HepG2 (cell line): ENCODE data around the gene OLAH. TPM values are rescaled to one million over a fixed set of nuclear protein-coding genes. Genes with fewer than 3 reads are reported as not detected.

Source experiments
- ARNT ChIP-seq: fragments of 450-650 bp; IDR thresholded peaks from 2 replicates; pipeline ENCODE4 v1.6.1; 2017
- ARNTL ChIP-seq: sonication (generic); formaldehyde crosslinking; IDR thresholded peaks from 2 replicates; pipeline ENCODE4 v1.4.0; 2020; ENCODE audit warnings: mild to moderate bottlenecking, missing genetic modification reagents
- ELF1 ChIP-seq: sonication (generic); formaldehyde crosslinking; IDR thresholded peaks from 2 replicates; pipeline ENCODE4 v1.4.0; 2020; ENCODE audit warnings: missing genetic modification reagents
- GTF2F1 ChIP-seq: fragments of 150-350 bp; IDR thresholded peaks from 2 replicates; pipeline ENCODE4 v1.6.1; 2014; ENCODE audit warnings: low read length
- MIER3 ChIP-seq: IDR thresholded peaks from 2 replicates; pipeline ENCODE4 v1.6.1; 2016; ENCODE audit warnings: missing compliant biosample characterization, borderline replicate concordance
- SAFB2 ChIP-seq: sonication (generic); formaldehyde crosslinking; IDR thresholded peaks from 2 replicates; pipeline ENCODE4 v1.5.1; 2020; ENCODE audit warnings: missing genetic modification reagents, low read depth, mild to moderate bottlenecking, borderline replicate concordance
- SMARCC2 ChIP-seq: fragments of 450-650 bp; IDR thresholded peaks from 2 replicates; pipeline ENCODE4 v1.6.1; 2017; ENCODE audit warnings: antibody characterized with exemption, mild to moderate bottlenecking
- SOX6 ChIP-seq, 2 experiments: fragments of 450-650 bp in 1 of 2; sonication (generic) in 1 of 2; formaldehyde crosslinking in 1 of 2; IDR thresholded peaks; 2 replicates each; pipeline versions ENCODE4 v1.4.0 to v1.6.1; 2017 to 2020; ENCODE audit warnings: antibody characterized with exemption in 1 of 2, mild to moderate bottlenecking in 1 of 2, missing genetic modification reagents in 1 of 2
- ZNF10 ChIP-seq: sonication (generic); formaldehyde crosslinking; IDR thresholded peaks from 2 replicates; pipeline ENCODE4 v1.4.0; 2020; ENCODE audit warnings: mild to moderate bottlenecking, low read depth, missing genetic modification reagents, borderline replicate concordance
- ZNF33A ChIP-seq: sonication (generic); formaldehyde crosslinking; IDR thresholded peaks from 2 replicates; pipeline ENCODE4 v1.5.1; 2020; ENCODE audit warnings: missing genetic modification reagents, mild to moderate bottlenecking, moderate library complexity, borderline replicate concordance
- ZNF598 ChIP-seq: sonication (generic); formaldehyde crosslinking; IDR thresholded peaks from 2 replicates; pipeline ENCODE4 v1.5.1; 2020; ENCODE audit warnings: mild to moderate bottlenecking, missing genetic modification reagents, borderline replicate concordance
- ZNF605 ChIP-seq: sonication (generic); formaldehyde crosslinking; IDR thresholded peaks from 2 replicates; pipeline ENCODE4 v1.8.0; 2022; ENCODE audit warnings: mild to moderate bottlenecking, missing genetic modification reagents
- ZNF629 ChIP-seq: sonication (generic); formaldehyde crosslinking; conservative IDR thresholded peaks from 2 replicates; pipeline ENCODE4 v1.5.0; 2020; ENCODE audit warnings: missing genetic modification reagents
- polyA plus RNA-seq, 8 experiments: library from polyadenylated mRNA; depleted of rRNA in 3 of 8; stranded (reverse) in 7 of 8; unstranded in 1 of 8; fragments of >200 nt; fragmentation: Illumina TruSeq in 4 of 8; extraction: Trizol in 4 of 8; gene quantifications; 2 replicates each; pipeline versions ENCODE4 v1.2.1 to v1.2.3, GENCODE V29; 2011 to 2016; ENCODE audit warnings: low read depth in 4 of 8, missing spikeins in 1 of 8, mixed read lengths in 1 of 8; ENCODE audit not compliant: insufficient read depth in 1 of 8
- total RNA-seq, 5 experiments: library from RNA; depleted of rRNA; stranded (reverse); fragments of >200 nt; fragmentation: Illumina TruSeq; extraction: Trizol; gene quantifications; 2 replicates each; pipeline ENCODE4 v1.2.3, GENCODE V29; 2016; ENCODE audit warnings: low read depth in 1 of 5
- TF ChIP-seq, protein P1 (sequence below): sonication (generic); formaldehyde crosslinking; IDR thresholded peaks from 2 replicates; pipeline ENCODE4 v1.4.0; 2020; ENCODE audit warnings: mild to moderate bottlenecking, low read depth, missing genetic modification reagents
- TF ChIP-seq, protein P2 (sequence below): sonication (generic); formaldehyde crosslinking; conservative IDR thresholded peaks from 2 replicates; pipeline ENCODE4 v1.4.0; 2020; ENCODE audit warnings: missing genetic modification reagents
- TF ChIP-seq, protein P3 (sequence below): sonication (generic); formaldehyde crosslinking; IDR thresholded peaks from 2 replicates; pipeline ENCODE4 v1.4.0; 2020; ENCODE audit warnings: missing genetic modification reagents
- TF ChIP-seq, protein P4 (sequence below): sonication (generic); formaldehyde crosslinking; IDR thresholded peaks from 2 replicates; pipeline ENCODE4 v1.5.0; 2020; ENCODE audit warnings: missing genetic modification reagents
- TF ChIP-seq, protein P5 (sequence below): sonication (generic); formaldehyde crosslinking; IDR thresholded peaks from 2 replicates; pipeline ENCODE4 v1.4.0; 2020; ENCODE audit warnings: mild to moderate bottlenecking, missing genetic modification reagents
- TF ChIP-seq, protein P6 (sequence below): sonication (generic); formaldehyde crosslinking; IDR thresholded peaks from 2 replicates; pipeline ENCODE4 v1.4.0; 2020; ENCODE audit warnings: mild to moderate bottlenecking, missing genetic modification reagents

Gene OLAH
- total and polyA plus RNA-seq, 2 of the 13 experiments (the other 11 are each of a cell fraction or from before 2014, with no cell fraction given), result 0.13 TPM; not detected in 1

DNA sequence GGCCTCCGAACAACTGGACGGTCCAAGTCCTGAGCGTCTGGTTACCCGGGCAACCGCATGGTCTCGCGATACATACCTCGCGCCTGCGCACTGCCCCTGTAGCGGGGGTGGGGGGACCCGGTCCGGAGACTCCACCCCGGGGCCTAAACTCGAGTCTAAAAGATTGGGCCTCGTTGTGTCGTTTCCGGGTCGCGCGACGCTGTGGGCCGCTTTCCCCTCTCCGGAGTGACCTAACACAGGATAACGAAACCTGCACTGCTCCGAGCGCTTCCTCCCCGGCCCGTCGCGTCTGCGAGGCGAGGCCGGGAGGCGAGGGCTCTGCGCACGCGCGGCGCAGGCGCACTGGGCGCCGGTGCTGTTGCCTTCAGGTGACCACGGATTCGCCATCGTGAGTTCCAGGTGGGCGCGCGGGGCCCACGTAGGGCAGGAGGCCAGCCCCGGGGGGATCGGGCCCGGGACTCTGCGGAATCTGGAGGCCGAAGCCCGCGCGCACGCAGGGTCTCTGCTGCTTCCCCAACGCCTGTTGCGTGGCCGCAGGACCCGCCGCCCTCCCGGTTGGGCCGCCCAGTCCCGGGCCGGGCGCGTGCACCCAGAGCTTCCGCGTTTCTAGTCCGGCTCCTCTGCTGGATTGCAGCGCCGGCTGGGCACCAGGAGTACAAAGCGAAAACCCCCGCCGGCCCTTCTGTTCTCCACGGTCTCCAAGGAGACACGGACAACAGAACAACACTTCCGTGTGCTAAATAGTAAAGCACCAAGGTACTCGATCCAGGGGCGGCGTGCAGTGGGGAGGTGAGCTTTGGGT, 53.5 kb downstream of the OLAH start, which contains the start of gene RPP38 (continued):
- TF ChIP-seq, protein P1, sequence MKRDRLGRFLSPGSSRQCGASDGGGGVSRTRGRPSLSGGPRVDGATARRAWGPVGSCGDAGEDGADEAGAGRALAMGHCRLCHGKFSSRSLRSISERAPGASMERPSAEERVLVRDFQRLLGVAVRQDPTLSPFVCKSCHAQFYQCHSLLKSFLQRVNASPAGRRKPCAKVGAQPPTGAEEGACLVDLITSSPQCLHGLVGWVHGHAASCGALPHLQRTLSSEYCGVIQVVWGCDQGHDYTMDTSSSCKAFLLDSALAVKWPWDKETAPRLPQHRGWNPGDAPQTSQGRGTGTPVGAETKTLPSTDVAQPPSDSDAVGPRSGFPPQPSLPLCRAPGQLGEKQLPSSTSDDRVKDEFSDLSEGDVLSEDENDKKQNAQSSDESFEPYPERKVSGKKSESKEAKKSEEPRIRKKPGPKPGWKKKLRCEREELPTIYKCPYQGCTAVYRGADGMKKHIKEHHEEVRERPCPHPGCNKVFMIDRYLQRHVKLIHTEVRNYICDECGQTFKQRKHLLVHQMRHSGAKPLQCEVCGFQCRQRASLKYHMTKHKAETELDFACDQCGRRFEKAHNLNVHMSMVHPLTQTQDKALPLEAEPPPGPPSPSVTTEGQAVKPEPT, result peak; percentile 60; the same call in 1 of the 2 replicates
- TF ChIP-seq ZNF605 (CRISPR knock-in tag) (peak; percentile 24; the same call in 1 of the 2 replicates), ARNTL (peak; percentile 48; the same call in 1 of the 2 replicates), SAFB2 (CRISPR knock-in tag) (peak; percentile 75), ZNF629 (0 out of 2 replicates have a peak, but pooled peaks have one; percentile 24), ZNF33A (CRISPR knock-in tag) (0 out of 2 replicates have a peak, but pooled peaks have one; percentile 10), ELF1 (CRISPR knock-in tag) (peak; percentile 62; the same call in 1 of the 2 replicates), ARNT (no peak), GTF2F1 (no peak), ZNF10 (CRISPR knock-in tag) (no peak), ZNF598 (CRISPR knock-in tag) (peak; percentile 73; the same call in 1 of the 2 replicates), MIER3 (CRISPR knock-in tag) (peak; percentile 38; the same call in 1 of the 2 replicates), SMARCC2 (no peak), SOX6 (IDR thresholded peaks at IDR 0.05) (no peak), SOX6 (CRISPR knock-in tag; IDR thresholded peaks at IDR 0.05) (peak; percentile 71)
- TF ChIP-seq, protein P2, sequence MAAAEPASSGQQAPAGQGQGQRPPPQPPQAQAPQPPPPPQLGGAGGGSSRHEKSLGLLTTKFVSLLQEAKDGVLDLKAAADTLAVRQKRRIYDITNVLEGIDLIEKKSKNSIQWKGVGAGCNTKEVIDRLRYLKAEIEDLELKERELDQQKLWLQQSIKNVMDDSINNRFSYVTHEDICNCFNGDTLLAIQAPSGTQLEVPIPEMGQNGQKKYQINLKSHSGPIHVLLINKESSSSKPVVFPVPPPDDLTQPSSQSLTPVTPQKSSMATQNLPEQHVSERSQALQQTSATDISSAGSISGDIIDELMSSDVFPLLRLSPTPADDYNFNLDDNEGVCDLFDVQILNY (CRISPR knock-in tag), result no peak; the same call in 1 of the 2 replicates
- TF ChIP-seq, protein P3, sequence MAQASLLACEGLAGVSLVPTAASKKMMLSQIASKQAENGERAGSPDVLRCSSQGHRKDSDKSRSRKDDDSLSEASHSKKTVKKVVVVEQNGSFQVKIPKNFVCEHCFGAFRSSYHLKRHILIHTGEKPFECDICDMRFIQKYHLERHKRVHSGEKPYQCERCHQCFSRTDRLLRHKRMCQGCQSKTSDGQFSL (CRISPR knock-in tag), result peak; percentile 19; the same call in 1 of the 2 replicates
- TF ChIP-seq, protein P4, sequence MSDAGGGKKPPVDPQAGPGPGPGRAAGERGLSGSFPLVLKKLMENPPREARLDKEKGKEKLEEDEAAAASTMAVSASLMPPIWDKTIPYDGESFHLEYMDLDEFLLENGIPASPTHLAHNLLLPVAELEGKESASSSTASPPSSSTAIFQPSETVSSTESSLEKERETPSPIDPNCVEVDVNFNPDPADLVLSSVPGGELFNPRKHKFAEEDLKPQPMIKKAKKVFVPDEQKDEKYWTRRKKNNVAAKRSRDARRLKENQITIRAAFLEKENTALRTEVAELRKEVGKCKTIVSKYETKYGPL, result peak; percentile 45; the same call in 1 of the 2 replicates
- TF ChIP-seq, protein P5, sequence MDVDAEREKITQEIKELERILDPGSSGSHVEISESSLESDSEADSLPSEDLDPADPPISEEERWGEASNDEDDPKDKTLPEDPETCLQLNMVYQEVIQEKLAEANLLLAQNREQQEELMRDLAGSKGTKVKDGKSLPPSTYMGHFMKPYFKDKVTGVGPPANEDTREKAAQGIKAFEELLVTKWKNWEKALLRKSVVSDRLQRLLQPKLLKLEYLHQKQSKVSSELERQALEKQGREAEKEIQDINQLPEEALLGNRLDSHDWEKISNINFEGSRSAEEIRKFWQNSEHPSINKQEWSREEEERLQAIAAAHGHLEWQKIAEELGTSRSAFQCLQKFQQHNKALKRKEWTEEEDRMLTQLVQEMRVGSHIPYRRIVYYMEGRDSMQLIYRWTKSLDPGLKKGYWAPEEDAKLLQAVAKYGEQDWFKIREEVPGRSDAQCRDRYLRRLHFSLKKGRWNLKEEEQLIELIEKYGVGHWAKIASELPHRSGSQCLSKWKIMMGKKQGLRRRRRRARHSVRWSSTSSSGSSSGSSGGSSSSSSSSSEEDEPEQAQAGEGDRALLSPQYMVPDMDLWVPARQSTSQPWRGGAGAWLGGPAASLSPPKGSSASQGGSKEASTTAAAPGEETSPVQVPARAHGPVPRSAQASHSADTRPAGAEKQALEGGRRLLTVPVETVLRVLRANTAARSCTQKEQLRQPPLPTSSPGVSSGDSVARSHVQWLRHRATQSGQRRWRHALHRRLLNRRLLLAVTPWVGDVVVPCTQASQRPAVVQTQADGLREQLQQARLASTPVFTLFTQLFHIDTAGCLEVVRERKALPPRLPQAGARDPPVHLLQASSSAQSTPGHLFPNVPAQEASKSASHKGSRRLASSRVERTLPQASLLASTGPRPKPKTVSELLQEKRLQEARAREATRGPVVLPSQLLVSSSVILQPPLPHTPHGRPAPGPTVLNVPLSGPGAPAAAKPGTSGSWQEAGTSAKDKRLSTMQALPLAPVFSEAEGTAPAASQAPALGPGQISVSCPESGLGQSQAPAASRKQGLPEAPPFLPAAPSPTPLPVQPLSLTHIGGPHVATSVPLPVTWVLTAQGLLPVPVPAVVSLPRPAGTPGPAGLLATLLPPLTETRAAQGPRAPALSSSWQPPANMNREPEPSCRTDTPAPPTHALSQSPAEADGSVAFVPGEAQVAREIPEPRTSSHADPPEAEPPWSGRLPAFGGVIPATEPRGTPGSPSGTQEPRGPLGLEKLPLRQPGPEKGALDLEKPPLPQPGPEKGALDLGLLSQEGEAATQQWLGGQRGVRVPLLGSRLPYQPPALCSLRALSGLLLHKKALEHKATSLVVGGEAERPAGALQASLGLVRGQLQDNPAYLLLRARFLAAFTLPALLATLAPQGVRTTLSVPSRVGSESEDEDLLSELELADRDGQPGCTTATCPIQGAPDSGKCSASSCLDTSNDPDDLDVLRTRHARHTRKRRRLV (CRISPR knock-in tag), result no peak
- TF ChIP-seq, protein P6, sequence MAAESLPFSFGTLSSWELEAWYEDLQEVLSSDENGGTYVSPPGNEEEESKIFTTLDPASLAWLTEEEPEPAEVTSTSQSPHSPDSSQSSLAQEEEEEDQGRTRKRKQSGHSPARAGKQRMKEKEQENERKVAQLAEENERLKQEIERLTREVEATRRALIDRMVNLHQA (CRISPR knock-in tag), result no peak
